ENCODE results near the gene DCLRE1B.

DCLRE1B gene

DNA sequence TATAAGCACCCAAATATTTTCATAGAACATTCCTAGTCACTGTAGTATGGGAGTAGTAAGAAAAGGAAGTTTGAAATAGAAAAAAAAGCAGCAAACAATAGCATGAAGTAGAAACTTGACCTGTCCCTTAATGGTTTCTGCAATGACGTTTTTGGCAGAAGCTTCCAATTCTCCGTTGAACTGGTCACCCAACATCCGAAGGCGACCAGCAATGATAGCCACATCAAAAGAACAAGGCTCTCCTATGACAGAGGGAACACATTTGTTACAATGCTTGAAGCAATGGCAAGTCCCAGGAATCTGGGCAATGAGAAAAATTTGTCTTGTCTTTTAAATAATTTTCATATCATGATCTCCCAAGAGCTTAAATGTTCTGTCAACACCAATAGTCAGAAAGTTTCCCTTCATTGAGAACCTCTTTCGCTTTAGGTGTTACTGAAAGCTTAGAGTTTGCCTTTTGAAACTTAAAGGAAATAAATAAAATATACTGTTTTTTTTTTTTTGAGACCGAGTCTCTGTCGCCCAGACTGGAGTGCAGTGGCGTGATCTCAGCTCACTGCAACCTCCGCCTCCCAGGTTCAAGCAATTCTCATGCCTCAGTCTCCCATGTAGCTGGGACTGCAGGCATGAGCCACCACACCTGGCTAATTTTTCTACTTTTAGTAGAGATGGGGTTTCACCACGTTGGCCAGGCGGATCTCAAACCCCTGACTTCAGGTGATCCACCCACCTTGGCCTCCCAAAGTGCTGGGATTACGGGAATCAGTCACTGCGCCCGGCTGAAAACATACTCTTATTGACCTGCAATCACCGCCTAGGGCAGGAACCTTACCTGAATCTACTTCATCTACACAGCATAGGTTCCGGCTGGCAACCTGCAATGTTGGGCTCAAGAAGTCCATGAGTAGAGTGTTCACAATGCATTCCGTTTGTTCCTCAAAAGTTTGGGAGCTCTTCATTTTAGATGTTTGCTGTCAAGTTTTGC, 18.4 kb upstream of the DCLRE1B start:
- in situ Hi-C loops (cut with HindIII; ENCODE audit: low sequenced_read_pairs): no loop called here
- TF ChIP-seq, protein P1, sequence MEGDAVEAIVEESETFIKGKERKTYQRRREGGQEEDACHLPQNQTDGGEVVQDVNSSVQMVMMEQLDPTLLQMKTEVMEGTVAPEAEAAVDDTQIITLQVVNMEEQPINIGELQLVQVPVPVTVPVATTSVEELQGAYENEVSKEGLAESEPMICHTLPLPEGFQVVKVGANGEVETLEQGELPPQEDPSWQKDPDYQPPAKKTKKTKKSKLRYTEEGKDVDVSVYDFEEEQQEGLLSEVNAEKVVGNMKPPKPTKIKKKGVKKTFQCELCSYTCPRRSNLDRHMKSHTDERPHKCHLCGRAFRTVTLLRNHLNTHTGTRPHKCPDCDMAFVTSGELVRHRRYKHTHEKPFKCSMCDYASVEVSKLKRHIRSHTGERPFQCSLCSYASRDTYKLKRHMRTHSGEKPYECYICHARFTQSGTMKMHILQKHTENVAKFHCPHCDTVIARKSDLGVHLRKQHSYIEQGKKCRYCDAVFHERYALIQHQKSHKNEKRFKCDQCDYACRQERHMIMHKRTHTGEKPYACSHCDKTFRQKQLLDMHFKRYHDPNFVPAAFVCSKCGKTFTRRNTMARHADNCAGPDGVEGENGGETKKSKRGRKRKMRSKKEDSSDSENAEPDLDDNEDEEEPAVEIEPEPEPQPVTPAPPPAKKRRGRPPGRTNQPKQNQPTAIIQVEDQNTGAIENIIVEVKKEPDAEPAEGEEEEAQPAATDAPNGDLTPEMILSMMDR (IDR thresholded peaks at IDR 0.05; ENCODE audit: low read depth, low read length): no peak
- H3K4me3 ChIP-seq (ENCODE audit: low read depth, low read length): no peak overlapping the region
- DNase-seq (ENCODE audit: low read depth, low spot score): no peak

DNA sequence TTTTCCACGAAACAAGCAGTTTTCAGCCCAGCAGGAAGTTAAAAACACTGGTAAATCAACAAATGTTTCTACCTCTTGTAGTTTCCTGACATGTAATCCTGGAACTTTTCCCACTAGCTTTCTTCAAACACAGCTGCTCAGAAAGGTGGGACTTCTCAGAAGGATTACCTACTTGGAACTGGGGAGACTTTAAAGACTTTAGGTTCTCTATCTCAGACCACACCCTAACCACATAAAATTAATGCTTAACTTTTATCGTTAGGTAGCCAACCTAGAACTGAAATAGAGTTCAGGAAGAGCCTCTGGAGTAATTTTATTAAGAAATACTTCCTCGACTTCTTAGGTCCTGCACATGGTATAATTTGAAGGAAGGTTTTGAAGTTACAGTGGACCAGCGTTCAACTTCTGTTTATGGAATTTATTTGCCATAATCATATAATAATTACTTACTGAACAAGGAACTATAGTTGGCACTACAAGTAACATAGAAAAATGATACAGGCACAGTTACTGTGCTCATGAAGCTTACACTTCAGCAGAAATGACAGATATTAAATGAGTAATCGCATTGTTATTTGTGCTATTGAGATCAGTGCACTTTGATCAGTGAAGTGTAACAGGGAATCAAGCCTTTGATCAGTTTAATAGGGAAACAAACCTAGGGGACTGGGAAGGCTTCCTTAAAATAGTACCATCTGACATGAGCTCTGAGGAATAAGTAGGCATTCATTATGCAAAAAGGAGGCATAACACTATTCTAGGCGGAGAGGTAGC, 17.5 kb upstream of the DCLRE1B start, which contains the start of gene BCL2L15:
Gene BCL2L15 (minus strand): TSS at position 180 of the 774 bp plus-strand sequence. CDS start 206 bp downstream, outside the sequence.
- in situ Hi-C loops (cut with HindIII; ENCODE audit: low sequenced_read_pairs): no loop called here
- H3K4me3 ChIP-seq (ENCODE audit: low read depth, low read length): no peak within 1 kb of the TSS
- no peak for DNase-seq (ENCODE audit: low read depth, low spot score)
- TF ChIP-seq, protein P1 (IDR thresholded peaks at IDR 0.05; ENCODE audit: low read depth, low read length): no peak

DNA sequence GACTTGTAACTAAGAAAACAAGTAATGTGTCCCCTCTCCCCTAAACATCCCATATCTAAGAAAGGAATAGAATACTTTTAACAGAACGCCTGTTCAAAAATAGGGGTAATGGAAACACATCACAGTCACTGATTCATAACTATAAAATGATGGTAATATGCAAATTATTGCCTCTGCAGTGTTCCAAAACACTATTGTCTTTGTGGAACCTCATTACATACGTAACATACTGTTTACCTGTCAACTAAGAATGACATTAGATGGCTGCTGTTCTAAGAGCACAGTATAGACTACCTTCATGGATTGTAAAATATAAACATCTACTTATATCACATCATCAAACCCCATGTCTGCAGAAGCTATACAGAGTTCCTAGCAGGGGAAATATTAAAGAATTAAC, 14.3 kb upstream of the DCLRE1B start:
- no peak for DNase-seq (ENCODE audit: low read depth, low spot score)
- in situ Hi-C loops (cut with HindIII; ENCODE audit: low sequenced_read_pairs): no loop called here
- TF ChIP-seq, protein P1 (IDR thresholded peaks at IDR 0.05; ENCODE audit: low read depth, low read length): no peak
- no peak overlapping the region for H3K4me3 ChIP-seq (ENCODE audit: low read depth, low read length)

DNA sequence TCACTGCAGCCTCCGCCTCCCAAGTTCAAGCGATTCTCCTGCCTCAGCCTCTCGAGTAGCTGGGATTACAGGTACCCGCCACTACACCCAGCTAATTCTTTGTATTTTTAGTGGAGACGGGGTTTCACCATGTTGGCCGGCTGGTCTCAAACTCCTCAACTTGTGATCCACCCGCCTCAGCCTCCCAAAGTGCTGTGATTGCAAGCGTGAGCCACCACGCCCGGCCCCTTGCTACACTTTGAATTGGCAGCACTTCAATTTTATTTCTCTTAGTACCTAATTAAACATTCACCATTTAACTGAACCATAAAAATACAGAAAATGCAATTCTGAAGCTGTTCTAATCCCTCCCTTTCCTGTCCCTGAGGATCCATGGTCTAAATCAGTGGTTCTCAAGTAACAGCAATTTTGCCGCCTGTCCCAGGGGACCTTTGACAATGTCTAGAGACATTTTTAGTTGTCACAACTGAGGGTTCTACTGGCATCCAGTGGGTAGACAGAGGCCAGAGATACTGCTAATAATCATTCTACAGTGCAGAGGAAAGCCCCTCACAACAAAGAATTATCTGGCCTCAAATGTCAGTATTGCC, 13.4 kb upstream of the DCLRE1B start:
- no peak overlapping the region for H3K4me3 ChIP-seq (ENCODE audit: low read depth, low read length)
- TF ChIP-seq, protein P1 (IDR thresholded peaks at IDR 0.05; ENCODE audit: low read depth, low read length): no peak
- no peak for DNase-seq (ENCODE audit: low read depth, low spot score)
- in situ Hi-C loops (cut with HindIII; ENCODE audit: low sequenced_read_pairs): no loop called here

DNA sequence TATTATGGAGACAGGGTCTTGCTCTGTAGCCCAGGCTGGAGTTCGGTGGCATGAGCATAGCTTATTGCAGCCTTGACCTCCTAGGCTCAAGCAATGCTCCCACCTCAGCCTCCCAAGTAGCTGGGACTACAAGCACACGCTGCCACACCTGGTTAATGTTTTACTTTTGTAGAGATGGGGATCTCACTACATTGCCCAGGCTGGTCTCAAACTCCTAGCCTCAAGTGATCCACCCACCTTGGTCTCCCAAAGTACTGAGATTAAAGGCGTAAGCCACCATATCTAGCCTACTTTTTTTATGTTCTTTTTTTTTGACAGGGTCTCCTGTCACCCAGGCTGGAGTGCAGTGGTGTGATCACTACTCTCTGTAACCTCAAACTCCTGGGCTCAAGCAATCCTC, 11.9 kb upstream of the DCLRE1B start:
- no peak for DNase-seq (ENCODE audit: low read depth, low spot score)
- in situ Hi-C loops (cut with HindIII; ENCODE audit: low sequenced_read_pairs): no loop called here
- TF ChIP-seq, protein P1 (IDR thresholded peaks at IDR 0.05; ENCODE audit: low read depth, low read length): no peak
- no peak overlapping the region for H3K4me3 ChIP-seq (ENCODE audit: low read depth, low read length)

DNA sequence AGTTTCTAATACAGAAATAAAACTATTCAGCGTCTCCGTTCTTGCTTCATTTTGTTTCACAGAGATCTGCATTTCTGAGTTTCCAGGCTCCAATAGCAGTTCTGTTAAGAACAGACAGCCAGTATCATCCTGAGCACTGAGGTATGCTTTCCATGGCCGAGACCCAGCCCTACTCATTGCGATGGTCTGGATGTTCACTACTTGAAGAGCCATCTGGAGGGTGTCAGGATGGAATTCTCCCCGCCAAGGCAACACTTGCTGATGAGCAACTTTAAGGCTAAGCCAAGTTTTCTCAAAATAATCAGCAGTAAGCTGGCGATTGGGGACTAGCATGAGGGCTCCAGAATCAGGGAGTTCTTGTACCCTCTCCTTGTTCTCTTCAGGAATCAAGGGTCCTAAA, 10.0 kb upstream of the DCLRE1B start:
- in situ Hi-C loops (cut with HindIII; ENCODE audit: low sequenced_read_pairs): no loop called here
- DNase-seq (ENCODE audit: low read depth, low spot score): no peak
- TF ChIP-seq, protein P1 (IDR thresholded peaks at IDR 0.05; ENCODE audit: low read depth, low read length): no peak
- H3K4me3 ChIP-seq (ENCODE audit: low read depth, low read length): no peak overlapping the region
